ENCODE data around the gene FIG4. TPM values are rescaled to one million over a fixed set of nuclear protein-coding genes. Genes with fewer than 3 reads are reported as not detected.
A peak's percentile ranks its signal among the peaks of the same experiment; 100 is the strongest.

Gene FIG4
- total RNA-seq (10 to 100 TPM; 18.9 to 24.5 TPM), polyA plus RNA-seq (ENCODE audit: insufficient read length in 6 of 6) (10 to 100 TPM; 18.0 to 24.5 (median 19.0) TPM)
- long read RNA-seq, donor 1, partial matches to known transcripts = 25 of 28 reads
- long read RNA-seq, donor 1, other reads (novel, unspliced or antisense) = 0 of 28 reads
- long read RNA-seq, donor 2, partial matches to known transcripts = 8 of 11 reads
- long read RNA-seq, donor 2, other reads (novel, unspliced or antisense) = 0 of 11 reads
- long read RNA-seq, donor 3, partial matches to known transcripts = 6 of 10 reads
- long read RNA-seq, donor 3, other reads (novel, unspliced or antisense) = 0 of 10 reads
- long read RNA-seq, donor 4, partial matches to known transcripts = 0 of 2 reads
- long read RNA-seq, donor 4, other reads (novel, unspliced or antisense) = 0 of 2 reads
- long read RNA-seq, donor 5, partial matches to known transcripts = 9 of 10 reads
- long read RNA-seq, donor 5, other reads (novel, unspliced or antisense) = 0 of 10 reads
- long read RNA-seq, donor 6, partial matches to known transcripts = 7 of 8 reads
- long read RNA-seq, donor 6, other reads (novel, unspliced or antisense) = 0 of 8 reads
- long read RNA-seq, donor 7, partial matches to known transcripts = 6 of 10 reads
- long read RNA-seq, donor 7, other reads (novel, unspliced or antisense) = 0 of 10 reads
- long read RNA-seq, donor 8, partial matches to known transcripts = 6 of 10 reads
- long read RNA-seq, donor 8, other reads (novel, unspliced or antisense) = 0 of 10 reads
- long read RNA-seq, donor 9 = 0 reads
- long read RNA-seq, donor 10, partial matches to known transcripts = 0 of 1 reads
- long read RNA-seq, donor 10, other reads (novel, unspliced or antisense) = 1 of 1 reads
- long read RNA-seq, donor 11, partial matches to known transcripts = 35 of 37 reads
- long read RNA-seq, donor 11, other reads (novel, unspliced or antisense) = 0 of 37 reads
- long read RNA-seq, donor 12, partial matches to known transcripts = 12 of 13 reads
- long read RNA-seq, donor 12, other reads (novel, unspliced or antisense) = 0 of 13 reads

GRCh38 chr6:109690737-109691621 is at the start of gene FIG4, which contains the start of gene AK9:
FIG4 (plus strand) TSS chr6:109691296; CDS start chr6:109691436, 140 bp downstream.
AK9 (minus strand) TSS chr6:109691202; CDS start chr6:109675745, 15,457 bp downstream.
- H3K27ac ChIP-seq = peak within 1 kb of the TSS; percentile 89 to 95
- peak; percentile 99 for ATAC-seq

GRCh38 chr6:109644131-109644530 is 47.0 kb upstream of the FIG4 start:
- Histone ChIP-seq H3K9me3 (peaks cover 0 to 4% of the 10 kb centered on the region in 2 donors), H3K4me1 (no peaks in the 10 kb centered on the region), H3K27ac (no peak overlapping the region), H3K4me3 (no peak overlapping the region), H3K27me3 (no peaks in the 10 kb centered on the region), H3K36me3 (no peaks in the 10 kb centered on the region)
- DNase-seq = no peak
- ATAC-seq = no peak
- intact Hi-C loops (cut with DNase I) = no loop called here
- no peak for TF ChIP-seq CTCF (IDR thresholded peaks at IDR 0.05)

More at GRCh38 chr6:109690737-109691621, at the start of gene FIG4, which contains the start of gene AK9:
- H3K4me1 ChIP-seq = peaks cover 0 to 43% of the 10 kb centered on the region in 2 donors
- no peaks in the 10 kb centered on the region for H3K27me3 ChIP-seq
- DNase-seq = peak; percentile 85 to 98 (median 96)
- no peaks in the 10 kb centered on the region for H3K9me3 ChIP-seq
- H3K4me3 ChIP-seq = peak within 1 kb of the TSS; percentile 78 to 83
- no peaks in the 10 kb centered on the region for H3K36me3 ChIP-seq
- intact Hi-C loops (cut with DNase I) = no loop called here
- no peak for TF ChIP-seq CTCF (IDR thresholded peaks at IDR 0.05)

GRCh38 chr6:109653264-109653663 is 37.8 kb upstream of the FIG4 start:
- Histone ChIP-seq H3K36me3 (no peaks in the 10 kb centered on the region), H3K9me3 (no peaks in the 10 kb centered on the region), H3K27ac (no peak overlapping the region), H3K4me1 (no peaks in the 10 kb centered on the region), H3K4me3 (no peak overlapping the region), H3K27me3 (no peaks in the 10 kb centered on the region)
- no peak for ATAC-seq
- TF ChIP-seq CTCF (IDR thresholded peaks at IDR 0.05) = no peak
- intact Hi-C loops (cut with DNase I) = no loop called here
- DNase-seq = no peak

GRCh38 chr6:109655761-109656262 is 35.3 kb upstream of the FIG4 start:
- no peak for TF ChIP-seq CTCF (IDR thresholded peaks at IDR 0.05)
- ATAC-seq (no peak), DNase-seq (no peak)
- intact Hi-C loops (cut with DNase I) = no loop called here
- Histone ChIP-seq H3K27ac (no peak overlapping the region), H3K4me3 (no peak overlapping the region), H3K36me3 (peaks cover 0 to 4% of the 10 kb centered on the region in 2 donors), H3K9me3 (no peaks in the 10 kb centered on the region), H3K27me3 (no peaks in the 10 kb centered on the region), H3K4me1 (no peaks in the 10 kb centered on the region)

Data from left lung (tissue), 14 donors.